ACC112 (cell line): ENCODE measurements around the gene CELA2A.

Experiments
- H2AFZ ChIP-seq: fragments of 200-600 bp; sonication (generic); one replicate; pipeline ENCODE4 v1.6.0; 2017; ENCODE audit warnings: antibody characterized with exemption, low read length; ENCODE audit not compliant: unreplicated experiment
- H3K27ac ChIP-seq: fragments of 200-600 bp; sonication (generic); 2 replicates; pipeline ENCODE4 v1.5.1; 2014; ENCODE audit warnings: low read depth, mild to moderate bottlenecking, antibody characterized with exemption, low read length, moderate library complexity
- H3K27me3 ChIP-seq: fragments of 200-600 bp; sonication (generic); 2 replicates; pipeline ENCODE4 v1.6.1; 2014; ENCODE audit warnings: mild to moderate bottlenecking, antibody characterized with exemption, low read length, moderate library complexity, mixed read lengths; ENCODE audit not compliant: insufficient read depth
- H3K36me3 ChIP-seq: fragments of 200-600 bp; sonication (generic); 2 replicates; pipeline ENCODE4 v1.6.1; 2016; ENCODE audit warnings: mild to moderate bottlenecking, antibody characterized with exemption, low read length, moderate library complexity, mixed read lengths; ENCODE audit not compliant: insufficient read depth
- H3K4me1 ChIP-seq: fragments of 200-600 bp; sonication (generic); one replicate; pipeline ENCODE4 v1.6.1; 2016; ENCODE audit warnings: low read length, mixed read lengths; ENCODE audit not compliant: insufficient read depth, unreplicated experiment, control insufficient read depth
- H3K4me3 ChIP-seq: fragments of 200-600 bp; sonication (generic); 2 replicates; pipeline ENCODE4 v1.5.1; 2014; ENCODE audit warnings: mild to moderate bottlenecking, low read depth, low read length
- H3K79me2 ChIP-seq: fragments of 200-600 bp; sonication (generic); one replicate; pipeline ENCODE4 v1.6.0; 2016; ENCODE audit warnings: low read length; ENCODE audit not compliant: control insufficient read depth, unreplicated experiment, insufficient read depth

CELA2A gene

DNA sequence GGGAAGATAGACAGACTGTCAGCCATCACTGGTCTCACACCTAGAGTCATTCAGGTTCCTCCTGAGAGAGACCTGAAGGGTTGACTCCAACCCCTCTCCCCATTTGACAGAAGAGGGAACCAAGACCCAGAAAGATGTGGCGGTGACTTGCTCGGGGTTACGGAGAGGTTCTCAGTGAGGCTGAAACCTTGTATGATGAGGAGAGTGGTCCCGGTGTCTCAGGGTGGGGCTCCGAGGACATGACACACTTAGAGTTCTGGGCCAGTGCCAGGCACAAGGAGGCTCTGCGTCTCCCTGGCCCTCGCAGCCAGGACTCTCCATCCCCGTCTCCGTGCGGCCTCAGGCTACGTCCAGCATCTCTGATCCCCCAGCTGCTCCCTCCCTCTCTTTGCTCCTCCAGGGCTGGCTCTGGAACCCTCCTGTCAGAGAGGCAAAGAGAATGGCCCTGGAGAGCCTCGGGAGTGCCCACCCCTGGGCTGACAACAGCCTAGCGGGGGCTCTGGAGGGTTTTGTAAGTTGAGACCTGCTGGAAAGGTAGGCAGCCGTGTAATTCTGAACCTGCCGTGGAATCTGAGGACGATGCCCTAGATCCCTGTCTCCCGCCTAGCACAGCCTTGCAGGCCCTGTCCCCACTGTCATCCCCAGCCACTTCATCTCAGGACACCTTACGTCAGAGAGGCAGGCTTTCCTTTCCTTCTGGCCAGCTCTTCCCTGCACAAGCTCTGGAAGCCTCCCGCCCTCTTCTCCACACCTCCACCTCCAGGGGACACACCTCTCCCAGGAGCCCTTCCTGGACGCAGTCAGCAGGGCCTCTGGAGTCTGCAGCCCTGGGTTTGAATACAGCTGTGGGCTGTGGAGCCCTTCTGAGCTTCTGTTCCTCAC, 42.7 kb upstream of the CELA2A start:
- no peak overlapping the region for H3K27ac ChIP-seq
- H2AFZ ChIP-seq, result no peak overlapping the region
- H3K36me3 ChIP-seq, result 0 out of 2 replicates have a peak, but pooled peaks cover 5% of the 10 kb centered on the region
- peaks cover 61% of the 10 kb centered on the region for H3K79me2 ChIP-seq
- H3K27me3 ChIP-seq, result no peaks in the 10 kb centered on the region
- no peak overlapping the region for H3K4me3 ChIP-seq
- H3K4me1 ChIP-seq, result peaks cover 44% of the 10 kb centered on the region

DNA sequence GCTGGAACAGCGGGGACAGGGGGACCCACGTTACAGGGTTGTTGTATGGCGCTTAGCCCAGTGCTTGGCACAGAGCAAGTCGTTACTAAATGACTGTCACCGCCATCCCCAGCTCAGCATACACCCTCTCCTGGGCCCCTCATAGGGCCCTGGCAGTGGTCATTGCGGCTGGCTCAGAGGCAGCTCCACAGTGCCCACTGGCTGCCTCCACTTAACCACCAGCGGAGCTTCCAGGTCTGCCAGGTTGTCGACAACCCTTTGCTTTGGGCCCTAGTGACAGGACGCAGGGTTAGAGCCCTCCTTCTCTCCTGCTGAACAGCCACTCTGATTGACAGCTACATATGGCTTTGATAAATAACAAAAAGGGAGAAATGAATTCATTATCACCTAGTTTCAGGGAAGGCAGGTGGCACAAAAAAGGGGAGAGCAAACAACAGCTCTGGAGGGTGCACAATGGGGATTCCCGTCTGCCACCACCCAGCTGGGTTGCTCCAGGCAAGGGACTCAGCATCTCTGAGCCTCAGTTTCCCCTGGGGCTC, 42.0 kb upstream of the CELA2A start:
- H3K4me1 ChIP-seq, result peaks cover 45% of the 10 kb centered on the region
- H3K4me3 ChIP-seq, result no peak overlapping the region
- peaks cover 68% of the 10 kb centered on the region for H3K79me2 ChIP-seq

DNA sequence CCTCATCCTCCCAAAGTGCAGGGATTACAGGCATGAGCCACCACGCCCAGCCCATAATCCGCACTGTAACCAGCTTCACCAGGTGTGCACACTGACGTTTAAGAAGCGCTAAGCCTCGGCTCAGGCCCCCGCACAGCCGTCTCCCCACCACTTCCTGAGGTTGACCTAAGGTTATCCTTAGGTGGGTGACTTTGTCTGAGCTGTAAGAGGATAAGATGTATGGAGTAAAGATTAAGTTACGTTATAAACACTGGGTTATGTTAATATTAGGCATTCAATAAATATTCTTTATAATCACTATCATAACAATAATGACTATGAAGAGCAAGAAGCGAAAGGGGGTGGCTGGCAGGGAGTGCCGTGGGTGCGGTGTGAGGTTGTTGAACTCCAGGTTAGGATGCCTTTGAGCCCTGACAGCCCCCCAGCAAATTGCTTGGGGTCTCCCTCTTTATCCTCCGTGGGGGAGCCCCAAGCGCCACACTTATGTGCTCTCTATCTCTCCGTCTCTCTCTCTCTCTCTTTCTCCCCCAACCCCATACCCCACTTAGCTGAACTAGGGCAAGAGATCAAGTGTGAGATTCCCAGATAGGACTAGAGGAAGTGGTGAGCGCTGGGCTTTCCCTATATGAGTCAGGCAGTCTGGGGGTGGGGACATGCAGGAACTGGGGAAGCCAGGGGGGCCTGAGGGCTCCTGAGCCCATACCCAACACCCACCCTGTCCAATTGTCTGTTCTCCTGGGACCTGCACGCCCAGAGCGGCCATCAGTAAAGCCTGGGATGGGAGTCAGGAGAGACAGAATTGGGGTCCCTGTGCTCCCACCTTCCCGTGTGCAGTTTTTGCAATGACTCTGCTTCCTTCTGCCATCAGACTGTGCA, 39.2 kb upstream of the CELA2A start:
- H3K27ac ChIP-seq, result peak overlapping the region; percentile 85
- 0 out of 2 replicates have a peak, but pooled peaks cover 5% of the 10 kb centered on the region for H3K36me3 ChIP-seq
- peaks cover 64% of the 10 kb centered on the region for H3K79me2 ChIP-seq
- H3K27me3 ChIP-seq, result no peaks in the 10 kb centered on the region
- peaks cover 34% of the 10 kb centered on the region for H3K4me1 ChIP-seq
- no peak overlapping the region for H3K4me3 ChIP-seq
- H2AFZ ChIP-seq, result no peak overlapping the region

More for the DNA sequence above, 42.0 kb upstream of the CELA2A start:
- Histone ChIP-seq H3K27me3 (no peaks in the 10 kb centered on the region), H3K27ac (no peak overlapping the region), H3K36me3 (0 out of 2 replicates have a peak, but pooled peaks cover 5% of the 10 kb centered on the region), H2AFZ (no peak overlapping the region)

DNA sequence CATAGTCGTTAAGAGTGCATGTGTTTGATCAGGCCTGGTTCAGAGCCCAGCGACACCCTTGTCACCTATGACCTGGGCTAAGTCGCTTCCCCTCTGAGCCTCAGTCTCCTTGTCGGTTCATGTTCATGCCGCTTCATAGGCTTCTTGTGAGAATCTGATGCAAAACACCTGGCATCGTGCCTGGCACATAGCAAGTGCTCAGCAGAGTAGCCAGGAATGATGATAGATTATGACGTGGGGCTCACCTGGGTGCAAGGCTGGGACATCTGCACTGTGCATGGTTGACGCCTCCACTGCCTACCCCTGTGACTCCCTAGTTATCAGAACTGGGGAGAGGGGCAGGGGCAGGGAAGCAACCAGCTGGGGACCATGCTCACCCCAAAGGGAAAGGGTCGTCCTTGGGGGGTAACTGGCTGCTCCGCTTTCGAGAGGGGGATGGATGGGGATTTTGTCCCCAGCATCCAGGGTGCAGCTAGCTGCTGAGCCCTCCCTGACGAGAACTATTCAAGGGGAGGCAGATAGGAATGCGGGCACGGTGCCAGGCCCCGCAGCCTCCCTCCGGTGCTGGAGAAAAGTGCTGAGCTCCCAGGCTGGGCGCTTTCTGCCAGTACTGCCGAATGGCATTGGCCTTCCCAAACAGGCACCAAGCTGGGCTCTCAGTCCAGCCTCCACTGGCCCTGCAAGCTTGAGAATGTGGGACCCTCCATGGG, 37.6 kb upstream of the CELA2A start:
- peaks cover 50% of the 10 kb centered on the region for H3K79me2 ChIP-seq
- H3K27ac ChIP-seq, result no peak overlapping the region
- peaks cover 34% of the 10 kb centered on the region for H3K4me1 ChIP-seq
- H3K36me3 ChIP-seq, result 0 out of 2 replicates have a peak, but pooled peaks cover 5% of the 10 kb centered on the region
- no peaks in the 10 kb centered on the region for H3K27me3 ChIP-seq
- no peak overlapping the region for H3K4me3 ChIP-seq
- no peak overlapping the region for H2AFZ ChIP-seq

DNA sequence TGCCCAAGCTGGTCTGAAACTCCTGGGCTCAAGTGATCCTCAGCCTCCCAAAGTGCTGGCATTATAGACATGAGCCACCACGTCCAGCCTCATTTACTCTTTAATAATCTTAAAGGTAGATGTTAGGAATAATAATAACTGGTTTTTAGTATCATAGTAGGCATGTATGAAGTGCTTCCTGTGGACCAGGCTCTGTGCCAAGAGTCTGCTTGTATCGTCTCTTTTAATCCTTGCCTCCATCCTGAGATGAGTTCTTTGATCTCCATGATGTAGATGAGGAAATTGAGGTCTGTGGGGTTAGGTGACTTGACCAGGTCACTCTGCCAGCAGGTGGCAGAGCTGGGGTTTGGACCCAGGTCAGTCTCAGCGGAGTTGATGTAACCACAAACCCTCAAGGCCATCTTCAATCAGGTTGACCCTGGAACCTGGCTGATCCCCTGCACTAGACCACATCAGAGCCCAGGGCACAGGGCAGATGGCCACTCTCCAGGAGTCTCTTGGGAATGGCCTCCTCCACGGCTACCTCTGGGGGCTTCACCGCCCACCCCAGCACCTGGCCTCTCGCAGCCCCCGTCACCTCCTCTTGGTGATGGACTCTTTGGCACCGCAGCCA, 35.6 kb upstream of the CELA2A start:
- peaks cover 31% of the 10 kb centered on the region for H3K4me1 ChIP-seq
- H2AFZ ChIP-seq, result no peak overlapping the region
- peaks cover 41% of the 10 kb centered on the region for H3K79me2 ChIP-seq
- no peaks in the 10 kb centered on the region for H3K27me3 ChIP-seq
- no peaks in the 10 kb centered on the region for H3K36me3 ChIP-seq
- H3K4me3 ChIP-seq, result no peak overlapping the region
- H3K27ac ChIP-seq, result no peak overlapping the region

DNA sequence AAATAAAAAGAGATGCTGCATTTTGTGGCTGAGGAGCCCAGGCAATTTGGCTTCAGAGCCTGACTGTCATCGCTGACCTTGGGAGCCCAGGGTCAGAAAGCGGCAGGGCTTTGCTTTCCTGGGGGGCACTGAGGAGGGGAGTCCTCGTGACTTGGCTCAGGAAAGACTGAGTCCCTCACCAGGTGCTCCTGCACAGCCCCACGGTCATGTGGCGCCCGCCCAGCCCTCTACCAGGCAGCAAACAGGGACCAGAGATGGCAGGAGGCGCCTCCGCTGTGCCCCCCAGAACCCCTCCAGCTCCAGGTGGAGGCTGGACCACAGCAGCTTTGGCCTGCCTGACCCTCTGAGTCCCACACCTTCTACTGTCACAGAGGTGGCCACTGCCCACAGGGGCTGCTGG, 33.7 kb upstream of the CELA2A start:
- Histone ChIP-seq H3K4me3 (no peak overlapping the region), H3K4me1 (peaks cover 25% of the 10 kb centered on the region), H3K27ac (no peak overlapping the region), H3K79me2 (peaks cover 41% of the 10 kb centered on the region), H3K36me3 (no peaks in the 10 kb centered on the region), H2AFZ (no peak overlapping the region), H3K27me3 (no peaks in the 10 kb centered on the region)

DNA sequence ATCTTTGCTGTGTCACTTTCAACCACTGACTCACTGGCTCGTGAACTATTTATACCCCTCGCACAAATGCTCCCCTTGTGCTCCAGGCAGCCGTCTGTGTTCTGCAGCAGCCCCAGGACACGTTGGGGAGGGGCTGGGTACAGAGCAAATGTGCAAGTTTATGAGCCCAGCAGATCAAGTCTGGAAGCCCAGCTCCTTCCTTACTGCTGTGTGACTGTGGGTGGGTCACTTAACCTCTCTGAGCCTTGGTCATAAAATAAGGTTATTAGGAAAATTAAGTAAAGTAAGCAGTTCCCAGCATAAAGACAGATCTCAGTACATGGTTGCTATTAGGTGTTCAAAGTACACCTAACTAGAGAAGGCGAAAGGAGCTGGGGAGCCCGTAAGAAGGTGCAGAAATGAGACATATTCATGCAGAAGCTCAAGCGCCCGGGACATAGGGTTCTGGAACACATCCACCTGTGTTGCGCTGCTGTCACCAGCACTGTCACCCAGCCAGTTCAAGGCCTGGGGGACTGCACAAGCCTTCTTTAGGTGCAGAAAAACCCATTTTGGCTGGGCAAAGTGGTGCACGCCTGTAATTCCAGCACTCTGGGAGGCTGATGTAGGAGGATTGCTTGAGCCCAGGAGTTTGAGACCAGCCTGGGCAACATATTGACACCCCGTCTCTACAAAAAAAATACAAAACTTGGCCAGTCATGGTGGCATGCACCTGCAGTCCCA, 33.0 kb upstream of the CELA2A start:
- Histone ChIP-seq H3K27me3 (no peaks in the 10 kb centered on the region), H3K79me2 (peaks cover 39% of the 10 kb centered on the region), H3K4me1 (peaks cover 23% of the 10 kb centered on the region), H3K4me3 (no peak overlapping the region), H2AFZ (no peak overlapping the region), H3K36me3 (no peaks in the 10 kb centered on the region), H3K27ac (no peak overlapping the region)

DNA sequence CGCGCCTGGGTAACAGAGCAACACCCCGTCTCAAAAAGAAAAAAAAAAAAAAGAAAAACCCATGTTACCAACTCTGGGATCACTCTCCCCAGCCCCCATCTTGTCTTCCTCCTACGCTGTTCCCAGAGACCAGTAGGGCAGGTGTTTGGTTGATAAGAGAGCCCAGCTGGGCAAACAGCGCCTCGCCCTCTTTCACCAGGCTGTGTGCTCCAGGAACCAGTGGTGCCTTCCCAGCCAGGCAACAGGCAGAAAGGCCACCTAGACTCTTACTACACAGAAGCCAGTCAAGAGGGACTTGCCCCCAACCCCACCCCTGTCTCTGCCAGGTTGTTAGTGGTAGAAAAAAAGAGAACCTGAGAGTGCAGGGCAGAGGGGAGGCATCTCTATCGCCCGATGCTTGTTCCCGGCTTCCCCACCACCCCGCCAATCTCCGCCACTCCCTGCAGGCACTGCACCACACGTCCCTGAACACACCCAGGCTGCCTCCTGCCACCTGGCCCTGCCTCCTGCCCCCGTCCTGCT, 32.3 kb upstream of the CELA2A start:
- Histone ChIP-seq H2AFZ (no peak overlapping the region), H3K27me3 (no peaks in the 10 kb centered on the region), H3K27ac (no peak overlapping the region), H3K4me1 (peaks cover 17% of the 10 kb centered on the region), H3K36me3 (no peaks in the 10 kb centered on the region; the same call in 1 of the 2 replicates), H3K79me2 (peaks cover 32% of the 10 kb centered on the region), H3K4me3 (no peak overlapping the region)

DNA sequence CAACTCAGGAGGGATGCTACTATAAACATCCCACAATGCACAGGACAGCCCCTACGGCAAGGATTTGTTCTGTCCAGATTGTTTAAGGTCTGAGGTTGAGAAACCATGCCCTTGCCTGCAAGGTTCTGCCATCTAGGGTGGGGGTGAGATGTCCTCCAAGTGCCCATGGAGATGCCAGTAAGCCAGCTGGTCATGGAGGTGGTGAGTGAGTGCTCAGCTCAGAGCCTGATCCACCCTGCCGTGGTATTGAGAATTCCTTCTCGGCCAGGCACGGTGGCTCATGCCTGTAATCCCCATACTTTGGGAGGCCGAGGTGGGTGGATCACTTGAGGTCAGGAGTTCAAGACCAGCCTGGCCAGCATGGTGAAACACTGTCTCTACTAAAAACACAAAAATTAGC, 31.6 kb upstream of the CELA2A start:
- Histone ChIP-seq H2AFZ (no peak overlapping the region), H3K27me3 (no peaks in the 10 kb centered on the region), H3K4me3 (no peak overlapping the region), H3K27ac (no peak overlapping the region), H3K36me3 (no peaks in the 10 kb centered on the region; the same call in 1 of the 2 replicates), H3K4me1 (peaks cover 19% of the 10 kb centered on the region), H3K79me2 (peaks cover 24% of the 10 kb centered on the region)
